HG03520 (cell line): ENCODE measurements around the gene HYAL4.
"Not testable (repeated sequence)": the region's sequence is repeated elsewhere in the genome, so short reads cannot be mapped to it uniquely, and the experiment has no call there.

Experiments
- ATAC-seq: cut with Tn5 transposase; IDR thresholded peaks from one replicate; pipeline ENCODE4 v1.9.1; 2021; ENCODE audit warnings: mild to moderate bottlenecking, moderate library complexity; ENCODE audit not compliant: unreplicated experiment

Gene HYAL4

GRCh38 chr7:123846217-123846891 is 1.4 kb downstream of the HYAL4 start:
- ATAC-seq: no peak

DNA sequence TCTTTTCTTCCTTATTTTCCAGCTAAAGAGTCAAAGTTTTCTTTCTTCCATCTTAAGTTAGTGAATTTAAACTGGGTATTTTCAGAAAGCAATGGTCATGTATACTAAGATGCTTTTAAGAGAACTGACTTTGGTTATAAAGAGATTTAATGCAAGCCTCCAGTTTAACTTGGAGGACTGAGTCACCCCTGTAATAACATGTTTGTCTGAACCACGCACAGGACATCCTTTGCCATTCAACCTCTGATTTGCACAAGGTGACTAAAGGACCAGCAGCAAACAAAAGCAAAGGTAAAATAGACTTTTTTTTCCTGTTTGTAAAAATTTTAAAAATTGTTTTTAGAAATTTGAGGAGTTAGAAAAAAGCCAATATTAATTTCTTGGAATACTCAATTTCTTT is 2.9 kb downstream of the HYAL4 start:
- ATAC-seq: no peak

DNA sequence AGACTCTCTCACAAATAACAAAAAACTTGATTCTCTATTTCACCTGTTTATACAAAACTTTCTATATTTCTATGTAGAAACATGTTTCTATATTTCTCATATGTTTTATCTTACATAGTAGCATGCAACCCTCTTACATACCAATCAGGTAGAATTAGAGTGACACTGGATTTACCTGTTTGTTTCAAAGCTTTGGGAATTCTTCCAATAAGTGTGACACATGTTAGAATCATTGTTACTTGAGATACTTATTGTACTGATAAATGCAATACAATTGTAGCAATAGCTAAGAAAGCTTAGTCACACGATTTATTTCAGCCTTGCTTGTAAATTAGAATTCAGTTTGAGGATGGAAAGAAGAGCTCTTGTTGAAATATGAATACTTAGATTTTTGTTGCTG is 4.9 kb downstream of the HYAL4 start:
- ATAC-seq: no peak

- not testable (repeated sequence) for ATAC-seq
Measured at GRCh38 chr7:123851404-123851803, 6.4 kb downstream of the HYAL4 start.

GRCh38 chr7:123854291-123854690 is 9.3 kb downstream of the HYAL4 start:
- ATAC-seq: not testable (repeated sequence)

DNA sequence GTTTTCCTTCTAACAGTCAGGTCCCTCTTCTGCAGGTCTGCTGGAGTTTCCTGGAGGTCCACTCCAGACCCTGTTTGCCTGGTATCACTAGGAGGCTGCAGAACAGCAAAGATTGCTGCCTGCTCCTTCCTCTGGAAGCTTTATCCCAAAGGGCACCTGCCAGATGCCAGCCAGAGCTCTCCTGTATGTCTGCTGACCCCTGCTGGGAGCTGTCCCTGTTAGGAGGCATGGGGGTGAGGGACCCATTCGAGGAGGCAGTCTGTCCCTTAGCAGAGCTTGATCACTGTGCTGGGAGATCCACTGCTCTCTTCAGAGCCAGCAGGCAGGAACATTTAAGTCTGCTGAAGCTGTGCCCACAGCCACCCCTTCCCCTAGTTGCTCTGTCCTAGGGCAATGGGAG is 11.5 kb downstream of the HYAL4 start:
- not testable (repeated sequence) for ATAC-seq

DNA sequence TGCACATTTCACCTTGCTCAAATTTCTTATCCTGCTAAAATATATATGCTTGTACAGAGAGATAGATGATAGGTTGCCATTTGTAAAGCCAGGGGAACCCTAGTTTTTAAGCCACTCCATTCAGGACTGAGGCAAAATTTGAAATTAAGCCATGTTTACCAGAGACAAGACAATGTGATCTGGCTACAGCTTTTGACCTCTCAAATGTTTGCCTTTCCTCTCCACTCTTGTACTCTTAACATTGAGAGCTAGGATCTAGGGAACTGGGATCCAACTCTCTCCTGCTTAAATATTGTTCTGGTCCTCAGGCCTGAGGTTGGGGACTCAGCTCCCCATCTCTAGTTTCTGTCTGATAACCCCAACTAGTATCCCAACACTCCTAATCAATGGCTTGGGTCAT is 15.9 kb downstream of the HYAL4 start:
- ATAC-seq: no peak

- ATAC-seq: no peak
Measured at GRCh38 chr7:123862775-123863174, 17.8 kb downstream of the HYAL4 start.

DNA sequence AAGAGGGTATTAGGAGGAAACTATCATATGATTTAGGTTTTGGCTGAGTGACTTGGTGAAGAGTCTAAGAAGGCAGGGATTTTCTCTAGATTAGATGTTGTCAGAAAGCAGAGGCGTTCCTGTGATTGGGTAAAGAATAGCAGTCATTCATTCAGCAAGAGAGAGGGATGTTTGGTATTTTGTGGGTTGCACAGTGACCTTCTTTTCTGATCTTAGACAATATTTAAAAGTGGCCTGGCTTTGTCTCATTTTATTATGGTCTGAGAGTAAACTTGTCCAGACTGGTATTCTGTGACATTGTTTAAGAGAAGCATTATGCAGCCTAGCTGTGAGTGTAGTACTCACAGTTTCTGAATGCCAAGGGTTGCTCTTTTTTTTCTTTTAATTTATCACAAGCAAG is 18.5 kb downstream of the HYAL4 start:
- ATAC-seq: no peak

DNA sequence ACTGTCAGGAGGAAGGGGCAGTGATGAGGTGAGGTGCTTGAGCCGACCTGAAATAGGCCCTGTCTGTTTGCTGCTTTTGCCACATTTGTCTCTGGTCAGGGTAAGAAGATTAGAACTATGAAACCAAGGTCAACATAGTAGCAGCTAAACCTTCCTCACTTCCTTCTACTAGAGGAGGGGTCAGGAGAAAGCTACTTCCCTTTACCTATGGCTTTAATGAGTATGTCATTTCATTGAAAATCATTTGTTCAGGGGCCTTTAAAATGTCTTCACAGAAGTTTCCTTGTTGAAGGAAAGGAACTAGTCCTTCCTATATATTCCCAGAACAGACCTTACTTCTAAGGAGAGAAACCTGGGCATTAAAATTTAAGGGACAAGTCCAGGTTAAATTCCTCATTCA is 19.0 kb downstream of the HYAL4 start:
- ATAC-seq: no peak

GRCh38 chr7:123864436-123864835 is 19.5 kb downstream of the HYAL4 start:
- ATAC-seq: no peak

DNA sequence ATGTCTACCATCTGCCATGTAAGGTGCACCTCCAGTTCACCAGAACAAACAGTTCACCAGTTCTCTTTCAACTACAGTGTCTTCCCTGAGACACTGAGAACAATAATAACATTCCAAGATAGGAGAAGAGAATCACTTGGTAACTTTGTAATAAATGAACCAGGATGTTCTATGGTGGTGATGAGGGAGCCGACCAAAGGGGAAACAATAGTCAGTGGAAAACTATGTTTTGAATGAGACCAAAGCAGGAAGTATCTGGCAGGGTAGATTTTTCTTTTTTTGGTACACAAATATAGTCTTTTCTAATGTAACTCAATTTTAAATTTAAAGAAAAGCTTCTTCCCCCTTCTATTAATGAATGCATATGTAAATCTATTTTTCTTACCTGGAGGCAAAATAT is 20.0 kb downstream of the HYAL4 start:
- ATAC-seq: no peak

GRCh38 chr7:123865517-123866117 is 20.6 kb downstream of the HYAL4 start:
- peak; percentile 91 for ATAC-seq

- no peak for ATAC-seq
Measured at GRCh38 chr7:123867225-123867624, 22.3 kb downstream of the HYAL4 start.

GRCh38 chr7:123871998-123872867 is 27.3 kb downstream of the HYAL4 start:
- peak; percentile 91 for ATAC-seq

DNA sequence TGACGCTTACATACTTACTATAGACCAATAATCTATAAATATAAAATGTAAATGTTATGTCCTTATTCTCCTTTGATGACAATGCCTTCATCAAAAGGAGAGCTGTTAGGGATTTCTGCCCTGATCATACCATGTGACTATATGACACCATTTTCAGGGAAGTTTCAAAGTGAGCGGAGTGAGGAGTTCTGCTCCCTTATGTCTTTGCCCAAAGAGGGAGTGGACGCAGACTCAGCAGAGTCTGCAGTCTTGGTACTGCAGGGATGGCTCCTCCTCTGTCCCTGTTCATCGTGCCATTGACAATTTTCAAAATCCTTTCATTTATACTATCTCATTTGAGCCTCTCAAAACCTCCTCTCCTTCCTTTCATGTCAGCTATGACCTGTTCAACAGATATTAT is 27.9 kb downstream of the HYAL4 start:
- no peak for ATAC-seq

GRCh38 chr7:123876557-123877256 is 31.7 kb downstream of the HYAL4 start:
- ATAC-seq: no peak

DNA sequence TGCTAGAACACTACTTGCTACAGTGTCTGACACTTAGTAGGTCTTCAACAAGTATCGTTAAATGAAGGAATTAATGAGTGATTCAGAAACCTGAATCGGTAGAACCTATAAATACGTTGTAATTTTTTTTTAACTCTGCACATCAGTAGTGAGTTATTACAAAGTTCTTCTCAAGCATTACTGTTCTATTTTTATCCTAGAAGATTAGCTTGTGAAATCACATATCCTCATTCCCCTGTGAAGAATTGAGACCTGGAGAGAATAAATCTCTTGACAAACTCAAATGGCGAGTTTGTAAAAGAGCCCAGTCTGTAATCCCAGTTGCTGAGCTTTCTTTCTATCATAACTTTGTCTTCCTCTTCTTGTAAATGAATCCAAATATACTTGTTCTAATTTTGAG is 34.7 kb downstream of the HYAL4 start:
- ATAC-seq: no peak

DNA sequence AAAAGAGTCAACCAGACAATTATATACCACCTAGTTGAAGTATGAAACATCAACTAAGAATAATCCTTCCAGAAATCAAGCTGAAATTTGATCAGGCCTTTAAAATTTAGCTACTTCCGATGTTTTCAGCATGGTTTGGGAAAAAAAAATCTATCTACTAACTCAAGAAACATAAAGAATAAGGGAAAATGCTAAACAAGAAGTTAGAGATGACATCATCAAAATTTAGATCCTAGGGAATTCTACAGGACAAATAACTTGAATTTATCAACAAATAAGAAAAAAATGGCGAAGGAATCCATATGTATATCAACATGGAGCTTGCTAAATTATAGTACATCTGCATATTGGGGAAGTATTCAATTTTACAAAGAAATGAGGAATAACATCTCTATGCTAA is 36.3 kb downstream of the HYAL4 start:
- no peak for ATAC-seq

- ATAC-seq: no peak
Measured at GRCh38 chr7:123883154-123883553, 38.2 kb downstream of the HYAL4 start.

DNA sequence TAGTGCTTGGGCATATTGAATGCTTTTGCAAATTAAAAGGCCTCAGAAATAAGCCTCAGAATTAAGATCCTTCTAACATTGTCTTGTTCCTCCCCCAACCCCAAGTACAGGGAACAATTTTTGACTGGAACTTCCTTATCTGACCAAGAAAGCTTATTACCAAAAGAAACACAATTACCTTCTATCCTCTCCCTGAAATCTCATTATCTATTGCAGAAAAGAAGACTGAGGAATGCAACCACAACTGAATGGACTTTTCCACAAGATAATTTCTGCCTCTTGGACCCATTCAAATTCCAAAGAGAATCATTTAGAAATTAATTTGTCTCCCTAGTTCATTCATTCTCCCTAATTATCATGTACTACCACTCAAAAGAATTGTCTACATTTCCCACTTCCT is 43.2 kb downstream of the HYAL4 start:
- ATAC-seq: no peak
